PC-3 (cell line): Measurements from ENCODE around the gene CRISPLD2. TPM values are rescaled to one million over a fixed set of nuclear protein-coding genes. Genes with fewer than 3 reads are reported as not detected.

Experiments used
- ATAC-seq: fragments of 200-7000 bp; cut with Tn5 transposase; 2 replicates; pipeline ENCODE4 v1.9.1; 2020; ENCODE audit warnings: mild to moderate bottlenecking, moderate library complexity
- BruUV-seq: library from RNA; stranded (reverse); fragments of 400-500 nt; replicated peaks from 2 replicates; lab custom pipeline; 2021; lab: Mats Ljungman, UMichigan
- CTCF ChIA-PET: fragments of 300-600 bp; sonication (Branson Sonifier 250); formaldehyde crosslinking; loops from one replicate; lab custom pipeline; 2022; ENCODE audit warnings: antibody characterized with exemption; lab: Charles Lee
- POLR2A ChIA-PET: fragments of 300-600 bp; sonication (Branson Sonifier 250); formaldehyde crosslinking; loops from one replicate; lab custom pipeline; 2022; ENCODE audit warnings: antibody characterized with exemption; ENCODE audit not compliant: unreplicated experiment; lab: Charles Lee
- DNase-seq: peaks from one replicate; pipeline ENCODE4 v3.0.0-alpha.2; 2015
- H2AFZ ChIP-seq: fragments of 300-600 bp; sonication (generic); 2 replicates; pipeline ENCODE4 v1.6.0; 2016; ENCODE audit warnings: antibody characterized with exemption, low read length
- H3F3A ChIP-seq: fragments of 300-600 bp; sonication (generic); one replicate; pipeline ENCODE4 v1.6.0; 2017; ENCODE audit warnings: antibody characterized with exemption, low read length, control low read depth, mild to moderate bottlenecking; ENCODE audit not compliant: unreplicated experiment
- H3K27ac ChIP-seq: fragments of 300-600 bp; sonication (generic); 2 replicates; pipeline ENCODE4 v1.5.1; 2016; ENCODE audit warnings: mild to moderate bottlenecking, low read length
- H3K27me3 ChIP-seq: fragments of 300-600 bp; sonication (generic); 2 replicates; pipeline ENCODE4 v1.6.1; 2016; ENCODE audit warnings: low read length, mixed read lengths
- H3K36me3 ChIP-seq: fragments of 300-600 bp; sonication (generic); 2 replicates; pipeline ENCODE4 v1.6.1; 2016; ENCODE audit warnings: low read depth, mixed run types, low read length, mixed read lengths
- H3K4me1 ChIP-seq: fragments of 300-600 bp; sonication (generic); 2 replicates; pipeline ENCODE4 v1.5.1; 2016; ENCODE audit warnings: low read length; ENCODE audit not compliant: insufficient read depth
- H3K4me2 ChIP-seq: fragments of 300-600 bp; sonication (generic); 2 replicates; pipeline ENCODE4 v1.6.0; 2016; ENCODE audit warnings: low read length
- H3K4me3 ChIP-seq: fragments of 300-600 bp; sonication (generic); 2 replicates; pipeline ENCODE4 v1.5.1; 2016; ENCODE audit warnings: mild to moderate bottlenecking, low read length, mixed read lengths
- H3K79me2 ChIP-seq: fragments of 300-600 bp; sonication (generic); 2 replicates; pipeline ENCODE4 v1.6.1; 2017; ENCODE audit warnings: low read length, mixed read lengths
- H3K9ac ChIP-seq: fragments of 300-600 bp; sonication (generic); 2 replicates; pipeline ENCODE4 v1.6.0; 2016; ENCODE audit warnings: mild to moderate bottlenecking, low read length
- H3K9me2 ChIP-seq: fragments of 300-600 bp; sonication (generic); replicated peaks from 2 replicates; pipeline ENCODE4 v1.6.1; 2016; ENCODE audit warnings: mixed run types, low read length, mixed read lengths
- H3K9me3 ChIP-seq: fragments of 300-600 bp; sonication (generic); 2 replicates; pipeline ENCODE4 v1.6.1; 2016; ENCODE audit warnings: low read length, mixed read lengths
- H4K20me1 ChIP-seq: fragments of 300-600 bp; sonication (generic); 2 replicates; pipeline ENCODE4 v1.6.1; 2016; ENCODE audit warnings: low read length, mixed read lengths
- CTCF ChIP-seq: fragments of 300-600 bp; sonication (generic); conservative IDR thresholded peaks from 2 replicates; pipeline ENCODE4 v1.5.1; 2017; ENCODE audit warnings: antibody characterized with exemption, low read depth, mild to moderate bottlenecking, low read length
- EZH2 ChIP-seq: fragments of 300-600 bp; sonication (generic); IDR thresholded peaks from one replicate; pipeline ENCODE4 v1.6.1; 2017; ENCODE audit warnings: antibody characterized with exemption, mild to moderate bottlenecking, low read length; ENCODE audit not compliant: unreplicated experiment
- EZH2phosphoT487 ChIP-seq: fragments of 300-600 bp; sonication (generic); IDR thresholded peaks from 2 replicates; pipeline ENCODE4 v1.6.1; 2018; ENCODE audit warnings: mild to moderate bottlenecking, antibody characterized with exemption, low read length, borderline replicate concordance
- intact Hi-C: fragments of 100-400 bp; cut with micrococcal nuclease; formaldehyde crosslinking; loops from 2 replicates; pipeline ENCODE4 v1.9.0; 2023
- total RNA-seq: library from RNA; depleted of rRNA; stranded (reverse); fragments of >200 nt; gene quantifications from 2 replicates; pipeline ENCODE4 v1.2.3, GENCODE V29; 2014

The CRISPLD2 gene
- total RNA-seq, 1 experiment from 2014 or later, result 2.8 TPM

DNA sequence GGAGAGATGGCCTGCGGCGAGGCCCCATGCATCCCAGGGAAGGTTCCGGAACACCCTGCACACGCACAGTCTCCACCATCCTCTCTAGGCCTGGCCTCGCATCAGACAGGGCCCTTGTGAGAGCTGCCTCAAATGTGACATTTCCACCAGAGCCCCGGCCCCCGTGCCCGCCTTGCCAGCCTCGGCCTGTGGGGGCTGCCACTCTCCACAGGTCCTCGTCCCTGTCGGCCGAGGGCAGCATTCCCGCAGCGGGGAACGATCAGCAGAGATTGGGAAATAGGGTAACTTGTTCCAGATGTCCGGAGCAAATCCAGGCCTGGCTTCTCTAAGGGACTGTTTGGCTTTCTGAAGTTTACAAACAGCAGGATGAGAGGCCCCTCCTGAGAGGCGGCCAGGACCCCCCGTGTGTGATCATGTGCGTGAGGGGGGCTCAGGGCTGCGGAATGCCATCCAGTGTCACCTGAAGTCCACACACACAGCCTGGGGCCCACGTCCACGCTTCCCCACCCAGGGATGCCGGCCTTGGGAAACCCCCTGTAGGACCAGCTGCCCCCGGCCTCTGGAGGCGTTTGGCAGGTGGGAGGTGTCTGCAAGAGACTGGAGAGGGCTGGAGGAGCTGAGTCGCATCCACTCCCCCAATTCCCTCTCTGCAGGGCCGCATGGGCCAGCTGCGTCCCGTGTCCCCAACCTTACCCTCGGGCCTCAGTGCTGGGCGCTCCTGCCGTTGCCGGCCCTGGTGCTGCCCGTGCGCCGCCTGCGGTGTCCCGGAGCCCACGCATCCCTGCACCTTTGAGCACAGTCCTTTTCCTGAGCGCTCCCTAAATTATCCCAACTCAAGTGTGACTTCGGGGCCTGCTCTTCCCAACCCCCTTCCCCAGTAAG, 121.1 kb downstream of the CRISPLD2 start:
- ChIA-PET CTCF (no interaction called here), POLR2A (no interaction called here)
- no TSS peak for BruUV-seq
- H3K9me2 ChIP-seq, result no peaks in the 10 kb centered on the region
- H3K27me3 ChIP-seq, result no peaks in the 10 kb centered on the region
- no peak for DNase-seq
- no peaks in the 10 kb centered on the region for H3K9me3 ChIP-seq
- H3K9ac ChIP-seq, result no peak overlapping the region
- no peaks in the 10 kb centered on the region for H3K4me1 ChIP-seq
- H3K36me3 ChIP-seq, result no peaks in the 10 kb centered on the region
- H3F3A ChIP-seq, result no peaks in the 10 kb centered on the region
- intact Hi-C loops, result no loop called here
- no peak overlapping the region for H2AFZ ChIP-seq
- no peak overlapping the region for H3K4me3 ChIP-seq
- no peaks in the 10 kb centered on the region for H4K20me1 ChIP-seq
- no peak for TF ChIP-seq CTCF
- TF ChIP-seq EZH2, result no peak
- no peak for TF ChIP-seq EZH2phosphoT487
- ATAC-seq, result no peak
- H3K4me2 ChIP-seq, result no peak overlapping the region
- H3K27ac ChIP-seq, result no peak overlapping the region
- no peaks in the 10 kb centered on the region for H3K79me2 ChIP-seq

DNA sequence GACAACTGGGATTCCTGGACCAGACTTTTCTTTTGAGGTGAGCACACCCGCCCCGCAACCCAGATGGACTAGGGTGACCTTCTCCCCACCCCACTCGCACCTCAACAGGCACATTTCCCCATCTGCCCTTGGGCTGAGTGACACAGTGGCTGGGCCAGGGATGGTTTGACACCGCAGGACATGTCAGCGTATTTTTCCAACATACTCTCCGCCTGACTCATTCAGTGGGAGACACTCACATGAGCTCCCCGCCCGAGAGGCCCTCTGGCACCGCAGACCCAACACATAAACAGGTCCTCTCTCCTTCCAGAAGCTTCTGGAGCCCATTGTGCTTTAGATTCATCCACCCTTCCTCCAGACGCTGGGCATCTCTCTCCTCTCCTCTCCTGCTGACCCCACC, 122.1 kb downstream of the CRISPLD2 start:
- H3K79me2 ChIP-seq, result no peaks in the 10 kb centered on the region
- ChIA-PET POLR2A (no interaction called here), CTCF (no interaction called here)
- no peak overlapping the region for H3K9ac ChIP-seq
- H3F3A ChIP-seq, result no peaks in the 10 kb centered on the region
- BruUV-seq, result no TSS peak
- H3K27me3 ChIP-seq, result no peaks in the 10 kb centered on the region
- H3K4me3 ChIP-seq, result no peak overlapping the region
- H4K20me1 ChIP-seq, result no peaks in the 10 kb centered on the region
- TF ChIP-seq CTCF, result no peak
- no peak for TF ChIP-seq EZH2phosphoT487
- TF ChIP-seq EZH2, result no peak
- H3K9me2 ChIP-seq, result no peaks in the 10 kb centered on the region
- no peak overlapping the region for H3K27ac ChIP-seq
- no peaks in the 10 kb centered on the region for H3K36me3 ChIP-seq
- DNase-seq (no peak), ATAC-seq (no peak)
- no peaks in the 10 kb centered on the region for H3K9me3 ChIP-seq
- no peak overlapping the region for H2AFZ ChIP-seq
- no peaks in the 10 kb centered on the region for H3K4me1 ChIP-seq
- intact Hi-C loops, result no loop called here
- H3K4me2 ChIP-seq, result no peak overlapping the region

GRCh38 chr16:84942786-84943185, 123.0 kb downstream of the CRISPLD2 start:
- DNase-seq, result no peak
- no peak for ATAC-seq
- intact Hi-C loops, result no loop called here
- no TSS peak for BruUV-seq
- no peaks in the 10 kb centered on the region for H3K9me2 ChIP-seq
- H3K9me3 ChIP-seq, result no peaks in the 10 kb centered on the region
- H3K4me1 ChIP-seq, result no peaks in the 10 kb centered on the region
- no peaks in the 10 kb centered on the region for H3K79me2 ChIP-seq
- no peak overlapping the region for H2AFZ ChIP-seq
- H3K9ac ChIP-seq, result no peak overlapping the region
- H3K27ac ChIP-seq, result no peak overlapping the region
- H4K20me1 ChIP-seq, result no peaks in the 10 kb centered on the region
- no peak overlapping the region for H3K4me3 ChIP-seq
- ChIA-PET POLR2A (no interaction called here), CTCF (no interaction called here)
- H3K27me3 ChIP-seq, result no peaks in the 10 kb centered on the region
- no peak for TF ChIP-seq EZH2phosphoT487
- no peak for TF ChIP-seq EZH2
- no peak for TF ChIP-seq CTCF
- no peaks in the 10 kb centered on the region for H3F3A ChIP-seq
- H3K4me2 ChIP-seq, result no peak overlapping the region
- no peaks in the 10 kb centered on the region for H3K36me3 ChIP-seq
